ENCODE data around the gene WDR48.

Gene WDR48

DNA sequence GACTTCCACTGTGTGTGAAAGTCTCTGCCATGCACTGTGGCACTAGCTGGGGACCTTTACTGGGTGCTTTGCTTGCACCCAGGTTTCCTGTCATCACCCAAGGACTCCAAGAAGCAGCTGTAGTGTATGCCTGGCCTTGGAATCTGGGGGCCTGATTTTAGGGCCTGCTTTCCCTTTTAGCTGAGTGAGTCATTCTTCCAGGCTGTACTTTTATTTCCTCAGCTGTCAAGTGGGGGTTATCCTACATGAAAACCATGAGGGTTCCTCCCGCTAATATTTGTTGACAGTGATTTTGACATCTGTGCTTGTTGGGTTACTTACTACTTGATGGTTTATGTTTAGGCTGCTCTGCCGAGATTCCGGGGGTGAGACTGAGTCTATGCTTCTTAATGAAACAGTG lies 37.1 kb downstream of the WDR48 start:
- Histone ChIP-seq H3K4me1 (ENCODE audit: control insufficient read depth, insufficient read depth, low read length) (no peaks in the 10 kb centered on the region), H3K9ac (ENCODE audit: low read depth, low read length) (no peak overlapping the region), H3K27me3 (ENCODE audit: control insufficient read depth, insufficient read depth, low read length) (no peaks in the 10 kb centered on the region), H3K27ac (ENCODE audit: low read depth, low read length) (no peak overlapping the region), H3K36me3 (ENCODE audit: control insufficient read depth, insufficient read depth, low read length) (peaks cover 94% of the 10 kb centered on the region), H3K9me3 (ENCODE audit: control insufficient read depth, insufficient read depth, low read length) (no peaks in the 10 kb centered on the region), H3K4me3 (ENCODE audit: low read depth, low read length) (no peak overlapping the region)

GRCh38 chr3:39090922-39091321 lies 39.1 kb downstream of the WDR48 start:
- Histone ChIP-seq H3K4me1 (ENCODE audit: control insufficient read depth, insufficient read depth, low read length) (no peaks in the 10 kb centered on the region), H3K36me3 (ENCODE audit: control insufficient read depth, insufficient read depth, low read length) (peaks cover 98% of the 10 kb centered on the region), H3K27me3 (ENCODE audit: control insufficient read depth, insufficient read depth, low read length) (no peaks in the 10 kb centered on the region), H3K9me3 (ENCODE audit: control insufficient read depth, insufficient read depth, low read length) (no peaks in the 10 kb centered on the region), H3K9ac (ENCODE audit: low read depth, low read length) (no peak overlapping the region), H3K27ac (ENCODE audit: low read depth, low read length) (no peak overlapping the region), H3K4me3 (ENCODE audit: low read depth, low read length) (no peak overlapping the region)

- peaks cover 99% of the 10 kb centered on the region for H3K36me3 ChIP-seq (ENCODE audit: control insufficient read depth, insufficient read depth, low read length)
- H3K9me3 ChIP-seq (ENCODE audit: control insufficient read depth, insufficient read depth, low read length) = no peaks in the 10 kb centered on the region
- H3K9ac ChIP-seq (ENCODE audit: low read depth, low read length) = no peak overlapping the region
- no peaks in the 10 kb centered on the region for H3K27me3 ChIP-seq (ENCODE audit: control insufficient read depth, insufficient read depth, low read length)
- H3K4me3 ChIP-seq (ENCODE audit: low read depth, low read length) = no peak overlapping the region
- H3K4me1 ChIP-seq (ENCODE audit: control insufficient read depth, insufficient read depth, low read length) = no peaks in the 10 kb centered on the region; the same call in 1 of the 2 replicates
- H3K27ac ChIP-seq (ENCODE audit: low read depth, low read length) = no peak overlapping the region
Measured at GRCh38 chr3:39094851-39095677, 43.2 kb downstream of the WDR48 start.

DNA sequence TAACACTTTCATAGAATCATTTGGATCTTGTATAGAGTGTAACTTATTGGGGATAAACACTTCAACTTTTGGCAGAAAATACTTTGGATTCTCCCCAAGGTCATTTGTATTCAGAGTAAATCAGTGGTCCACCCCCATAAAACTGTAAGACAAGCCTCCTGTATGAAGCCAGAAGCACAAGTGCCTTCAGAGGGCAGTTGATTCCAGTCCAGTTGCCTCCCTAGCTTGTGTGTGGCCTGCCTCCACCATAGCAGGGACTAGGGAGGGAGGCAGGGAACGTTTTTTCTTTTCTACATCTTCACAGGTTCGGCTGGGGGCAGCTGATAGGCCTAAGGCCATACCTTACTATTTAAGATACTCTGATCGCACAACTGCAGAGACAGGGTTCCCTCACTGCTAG lies 44.0 kb downstream of the WDR48 start:
- Histone ChIP-seq H3K9ac (ENCODE audit: low read depth, low read length) (no peak overlapping the region), H3K27me3 (ENCODE audit: control insufficient read depth, insufficient read depth, low read length) (no peaks in the 10 kb centered on the region), H3K27ac (ENCODE audit: low read depth, low read length) (no peak overlapping the region), H3K4me3 (ENCODE audit: low read depth, low read length) (no peak overlapping the region), H3K9me3 (ENCODE audit: control insufficient read depth, insufficient read depth, low read length) (no peaks in the 10 kb centered on the region), H3K36me3 (ENCODE audit: control insufficient read depth, insufficient read depth, low read length) (peaks cover 99% of the 10 kb centered on the region), H3K4me1 (ENCODE audit: control insufficient read depth, insufficient read depth, low read length) (no peaks in the 10 kb centered on the region; the same call in 1 of the 2 replicates)

GRCh38 chr3:39096775-39097174 lies 45.0 kb downstream of the WDR48 start:
- Histone ChIP-seq H3K9me3 (ENCODE audit: control insufficient read depth, insufficient read depth, low read length) (no peaks in the 10 kb centered on the region), H3K36me3 (ENCODE audit: control insufficient read depth, insufficient read depth, low read length) (peaks cover 90% of the 10 kb centered on the region), H3K4me1 (ENCODE audit: control insufficient read depth, insufficient read depth, low read length) (no peaks in the 10 kb centered on the region; the same call in 1 of the 2 replicates), H3K9ac (ENCODE audit: low read depth, low read length) (no peak overlapping the region), H3K27ac (ENCODE audit: low read depth, low read length) (no peak overlapping the region), H3K27me3 (ENCODE audit: control insufficient read depth, insufficient read depth, low read length) (no peaks in the 10 kb centered on the region), H3K4me3 (ENCODE audit: low read depth, low read length) (no peak overlapping the region)

DNA sequence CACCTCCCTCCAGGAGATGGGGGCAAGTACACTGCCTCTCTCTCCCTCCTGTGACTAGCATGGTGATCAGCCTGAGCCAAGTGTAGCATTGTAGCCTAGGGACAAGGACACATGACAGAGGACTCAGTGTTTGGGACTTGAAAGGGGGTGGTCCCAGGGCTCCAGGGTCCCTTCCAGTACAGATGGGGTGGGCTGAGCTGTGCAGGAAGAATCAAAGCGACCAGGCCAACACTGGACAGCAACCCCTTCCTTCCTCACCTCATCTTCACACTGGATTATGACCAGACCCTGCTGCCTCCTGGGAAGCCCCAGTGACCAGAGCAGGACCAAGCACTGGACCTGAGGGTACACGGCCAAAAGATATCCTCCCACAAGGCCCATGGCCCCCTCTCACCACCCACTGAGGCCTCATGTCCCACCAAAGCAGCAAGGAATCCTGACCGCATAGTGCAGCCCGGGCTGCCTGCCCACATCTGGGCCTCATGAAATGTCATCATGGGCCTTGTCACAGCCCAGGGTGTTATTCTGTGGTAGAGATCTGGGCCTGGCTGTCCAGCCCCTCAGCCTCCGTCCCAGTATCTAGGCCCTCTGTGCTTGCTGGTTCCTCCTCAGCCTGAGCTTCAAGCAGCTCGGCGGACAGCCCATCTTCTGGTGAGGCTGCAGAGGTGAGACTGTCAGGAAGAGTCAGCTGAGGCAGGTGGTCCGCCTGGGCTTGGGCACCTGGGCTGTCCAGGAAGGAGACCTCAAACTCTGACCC lies 46.1 kb downstream of the WDR48 start:
- H3K4me3 ChIP-seq (ENCODE audit: low read depth, low read length) = no peak overlapping the region
- H3K27ac ChIP-seq (ENCODE audit: low read depth, low read length) = no peak overlapping the region
- no peaks in the 10 kb centered on the region for H3K9me3 ChIP-seq (ENCODE audit: control insufficient read depth, insufficient read depth, low read length)
- H3K27me3 ChIP-seq (ENCODE audit: control insufficient read depth, insufficient read depth, low read length) = no peaks in the 10 kb centered on the region
- H3K4me1 ChIP-seq (ENCODE audit: control insufficient read depth, insufficient read depth, low read length) = no peaks in the 10 kb centered on the region; the same call in 1 of the 2 replicates
- no peak overlapping the region for H3K9ac ChIP-seq (ENCODE audit: low read depth, low read length)
- peaks cover 79% of the 10 kb centered on the region for H3K36me3 ChIP-seq (ENCODE audit: control insufficient read depth, insufficient read depth, low read length)

- H3K9ac ChIP-seq (ENCODE audit: low read depth, low read length) = no peak overlapping the region
- no peak overlapping the region for H3K4me3 ChIP-seq (ENCODE audit: low read depth, low read length)
- H3K36me3 ChIP-seq (ENCODE audit: control insufficient read depth, insufficient read depth, low read length) = peaks cover 73% of the 10 kb centered on the region
- H3K27ac ChIP-seq (ENCODE audit: low read depth, low read length) = no peak overlapping the region
- H3K9me3 ChIP-seq (ENCODE audit: control insufficient read depth, insufficient read depth, low read length) = no peaks in the 10 kb centered on the region
- H3K27me3 ChIP-seq (ENCODE audit: control insufficient read depth, insufficient read depth, low read length) = no peaks in the 10 kb centered on the region
- H3K4me1 ChIP-seq (ENCODE audit: control insufficient read depth, insufficient read depth, low read length) = no peaks in the 10 kb centered on the region; the same call in 1 of the 2 replicates
Measured at GRCh38 chr3:39098473-39099000, 46.7 kb downstream of the WDR48 start.

- H3K4me1 ChIP-seq (ENCODE audit: control insufficient read depth, insufficient read depth, low read length) = no peaks in the 10 kb centered on the region; the same call in 1 of the 2 replicates
- H3K9me3 ChIP-seq (ENCODE audit: control insufficient read depth, insufficient read depth, low read length) = no peaks in the 10 kb centered on the region
- H3K36me3 ChIP-seq (ENCODE audit: control insufficient read depth, insufficient read depth, low read length) = peaks cover 66% of the 10 kb centered on the region
- H3K27ac ChIP-seq (ENCODE audit: low read depth, low read length) = no peak overlapping the region
- no peaks in the 10 kb centered on the region for H3K27me3 ChIP-seq (ENCODE audit: control insufficient read depth, insufficient read depth, low read length)
- H3K9ac ChIP-seq (ENCODE audit: low read depth, low read length) = no peak overlapping the region
- H3K4me3 ChIP-seq (ENCODE audit: low read depth, low read length) = no peak overlapping the region
Measured at GRCh38 chr3:39099242-39099641, 47.4 kb downstream of the WDR48 start.

- peaks cover 59% of the 10 kb centered on the region for H3K36me3 ChIP-seq (ENCODE audit: control insufficient read depth, insufficient read depth, low read length)
- H3K4me3 ChIP-seq (ENCODE audit: low read depth, low read length) = no peak overlapping the region
- no peak overlapping the region for H3K27ac ChIP-seq (ENCODE audit: low read depth, low read length)
- H3K9me3 ChIP-seq (ENCODE audit: control insufficient read depth, insufficient read depth, low read length) = no peaks in the 10 kb centered on the region
- no peaks in the 10 kb centered on the region for H3K27me3 ChIP-seq (ENCODE audit: control insufficient read depth, insufficient read depth, low read length)
- no peak overlapping the region for H3K9ac ChIP-seq (ENCODE audit: low read depth, low read length)
- no peaks in the 10 kb centered on the region; the same call in 1 of the 2 replicates for H3K4me1 ChIP-seq (ENCODE audit: control insufficient read depth, insufficient read depth, low read length)
Measured at GRCh38 chr3:39099738-39100499, 48.1 kb downstream of the WDR48 start.

DNA sequence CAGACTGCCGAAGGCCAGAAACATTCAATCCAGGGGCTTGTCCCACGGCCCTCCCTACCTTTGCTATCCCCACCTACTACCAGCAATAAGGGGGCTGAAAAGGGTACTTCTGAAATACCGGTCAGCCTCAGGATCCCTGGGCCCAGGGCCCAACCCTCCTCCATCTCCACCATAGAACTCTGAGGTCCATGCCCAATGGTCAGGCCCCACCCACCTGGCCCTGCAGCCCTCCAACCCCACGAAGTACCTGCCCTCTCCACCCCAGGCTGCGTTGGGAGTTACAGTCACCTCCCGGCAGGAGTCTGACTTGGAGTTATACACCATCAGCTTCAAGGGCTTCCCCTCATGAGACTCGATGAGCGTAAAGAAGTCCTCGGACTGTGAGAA lies 48.7 kb downstream of the WDR48 start:
- Histone ChIP-seq H3K4me1 (ENCODE audit: control insufficient read depth, insufficient read depth, low read length) (no peaks in the 10 kb centered on the region; the same call in 1 of the 2 replicates), H3K36me3 (ENCODE audit: control insufficient read depth, insufficient read depth, low read length) (peaks cover 53% of the 10 kb centered on the region), H3K27ac (ENCODE audit: low read depth, low read length) (no peak overlapping the region), H3K4me3 (ENCODE audit: low read depth, low read length) (no peak overlapping the region), H3K9ac (ENCODE audit: low read depth, low read length) (no peak overlapping the region), H3K27me3 (ENCODE audit: control insufficient read depth, insufficient read depth, low read length) (no peaks in the 10 kb centered on the region), H3K9me3 (ENCODE audit: control insufficient read depth, insufficient read depth, low read length) (no peaks in the 10 kb centered on the region)
